ENCODE measurements around the gene PARP3. TPM values are rescaled to one million over a fixed set of nuclear protein-coding genes. Genes with fewer than 3 reads are reported as not detected.
A peak's percentile ranks its signal among the peaks of the same experiment; 100 is the strongest.

The PARP3 gene
- polyA plus RNA-seq, 6 donors from 2014 or later: 3.5 to 8.4 (median 4.5) TPM

DNA sequence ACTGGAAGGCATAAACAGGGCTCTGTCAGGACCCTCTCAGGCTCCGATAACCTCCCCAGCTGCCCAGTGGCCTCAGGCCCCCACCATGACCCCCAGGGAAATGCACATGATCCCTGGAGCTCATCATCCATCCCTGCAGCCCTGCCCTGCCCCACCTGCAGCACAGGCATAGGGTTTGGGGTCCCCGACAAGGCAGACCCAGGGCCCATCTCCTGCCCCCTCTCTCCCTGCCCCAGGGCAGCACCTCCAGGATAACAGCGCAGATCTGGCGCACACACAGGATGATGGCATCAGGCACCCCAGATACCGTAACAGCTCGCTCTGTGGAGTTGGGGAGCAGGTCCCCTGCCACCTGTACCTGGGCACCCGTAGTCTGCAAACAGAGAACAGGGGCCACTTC, 17.5 kb downstream of the PARP3 start:
- H3K27ac Mint-ChIP-seq: no peak overlapping the region
- H3K4me1 Mint-ChIP-seq: peaks cover 0 to 4% (median 4%) of the 10 kb centered on the region in 3 donors
- H3K36me3 Mint-ChIP-seq: peaks cover 0 to 8% of the 10 kb centered on the region in 2 donors
- H3K27me3 Mint-ChIP-seq: peaks cover 0 to 17% (median 9%) of the 10 kb centered on the region in 3 donors
- DNase-seq: no peak
- H3K9me3 Mint-ChIP-seq: no peaks in the 10 kb centered on the region
- H3K4me3 Mint-ChIP-seq: no peak overlapping the region
- ATAC-seq (ENCODE audit: low read depth in 2 of 2): no peak

DNA sequence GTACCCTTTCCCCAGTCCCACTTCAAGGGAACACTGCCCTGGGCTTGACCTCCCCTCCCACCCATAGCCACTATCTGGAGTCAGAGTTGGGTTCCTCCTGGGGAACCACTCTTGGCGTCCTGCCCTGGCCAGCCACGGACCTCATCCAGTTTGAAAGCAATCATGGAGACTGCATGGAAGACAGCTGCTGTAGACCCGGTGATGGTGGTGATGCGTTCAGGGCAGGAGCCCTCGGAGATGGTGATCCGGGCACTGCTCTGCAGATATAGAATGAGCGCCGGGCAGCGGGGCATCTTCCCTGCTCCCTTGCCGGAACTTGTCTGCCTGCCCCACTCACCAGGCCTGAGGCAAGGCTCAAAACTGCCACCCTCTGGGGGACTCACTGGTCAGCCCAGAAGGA, 18.2 kb downstream of the PARP3 start:
- ATAC-seq (ENCODE audit: low read depth in 2 of 2): no peak
- Mint-ChIP-seq H3K4me1 (peaks cover under 1 to 5% (median under 1%) of the 10 kb centered on the region in 3 donors), H3K4me3 (no peak overlapping the region), H3K36me3 (peaks cover 0 to 8% of the 10 kb centered on the region in 2 donors), H3K27ac (peak overlapping the region in 1 of 6 donors; percentile 60), H3K27me3 (peaks cover 0 to 11% (median 10%) of the 10 kb centered on the region in 3 donors), H3K9me3 (no peaks in the 10 kb centered on the region)
- DNase-seq: no peak

DNA sequence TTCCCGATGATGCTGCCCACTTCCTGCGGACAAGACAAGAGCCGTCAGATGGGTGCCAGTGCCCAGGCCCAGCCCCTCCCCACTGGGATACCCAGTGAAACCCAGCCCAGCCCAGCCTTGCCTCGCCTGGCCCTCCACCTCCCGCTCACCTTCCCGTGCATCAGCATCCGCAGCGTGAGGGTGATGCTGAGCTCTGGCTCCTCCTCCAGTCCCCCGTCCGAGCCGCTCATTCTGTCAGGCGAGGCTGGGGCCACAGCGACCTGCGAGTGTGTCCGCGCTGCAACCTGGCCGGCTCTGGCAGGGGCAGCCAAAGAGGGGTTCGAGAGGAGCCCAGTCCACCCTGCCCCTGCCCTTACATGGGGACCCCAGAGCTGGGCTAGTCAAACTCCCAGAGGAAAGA, 18.8 kb downstream of the PARP3 start:
- Mint-ChIP-seq H3K4me3 (no peak overlapping the region), H3K9me3 (no peaks in the 10 kb centered on the region), H3K27me3 (peaks cover 0 to 15% (median 10%) of the 10 kb centered on the region in 3 donors), H3K4me1 (peaks cover 0 to 11% (median 7%) of the 10 kb centered on the region in 3 donors), H3K36me3 (peaks cover 0 to 8% of the 10 kb centered on the region in 2 donors), H3K27ac (no peak overlapping the region)
- DNase-seq (no peak), ATAC-seq (ENCODE audit: low read depth in 2 of 2) (no peak)

DNA sequence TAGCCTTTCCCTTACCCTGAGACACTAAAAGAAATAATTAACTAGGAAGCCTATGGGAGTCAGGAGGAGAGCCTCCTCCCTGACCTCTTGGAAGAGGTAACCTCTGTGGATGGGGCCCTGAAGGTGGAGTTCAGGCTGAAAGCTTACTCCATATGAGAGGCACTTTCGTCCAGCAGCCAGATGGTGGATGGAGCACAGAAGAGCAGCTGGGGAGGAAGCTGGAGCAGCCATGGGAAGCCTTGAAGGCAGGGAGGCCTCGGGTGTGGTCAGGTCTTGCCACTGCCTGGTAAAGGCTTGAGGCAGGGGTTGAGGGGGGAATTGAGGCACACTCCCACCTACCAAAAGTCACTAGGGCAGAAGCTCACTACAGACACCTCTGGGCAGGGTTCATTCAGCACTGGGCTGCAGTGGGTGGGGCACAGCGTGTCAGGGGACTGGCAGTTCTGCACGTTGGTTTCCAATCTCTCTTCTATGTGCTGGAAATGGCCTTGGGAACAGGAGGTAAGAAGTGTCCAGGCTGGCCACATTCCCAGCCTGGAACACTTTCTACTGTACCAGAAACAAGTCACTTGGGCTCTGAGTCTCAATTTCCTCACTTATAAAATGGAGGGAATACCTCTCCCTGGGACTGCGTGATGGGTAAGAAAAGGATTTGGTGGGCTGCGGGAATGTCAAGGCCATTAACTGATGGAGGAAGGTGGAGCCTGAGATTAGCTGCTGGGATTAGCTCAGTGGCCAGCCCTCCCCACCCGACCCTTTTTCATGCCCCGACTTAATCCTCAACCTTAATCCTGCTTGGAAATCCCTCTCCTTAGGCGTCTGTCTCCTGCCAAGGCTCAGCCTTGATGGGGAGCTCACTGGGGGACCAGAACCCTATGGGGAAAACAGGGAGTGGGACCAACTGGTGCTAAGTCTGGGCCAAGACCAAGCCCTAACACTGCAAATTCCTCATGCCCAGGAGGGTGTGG, 19.7 kb downstream of the PARP3 start:
- Mint-ChIP-seq H3K27me3 (peaks cover 0 to 15% (median 10%) of the 10 kb centered on the region in 3 donors), H3K4me3 (peak overlapping the region in 2 of 8 donors; percentile 10 to 30), H3K4me1 (peaks cover 7 to 15% (median 8%) of the 10 kb centered on the region in 3 donors), H3K9me3 (no peaks in the 10 kb centered on the region), H3K36me3 (peaks cover 0 to 8% of the 10 kb centered on the region in 2 donors), H3K27ac (no peak overlapping the region)
- DNase-seq: no peak
- ATAC-seq (ENCODE audit: low read depth in 2 of 2): no peak

DNA sequence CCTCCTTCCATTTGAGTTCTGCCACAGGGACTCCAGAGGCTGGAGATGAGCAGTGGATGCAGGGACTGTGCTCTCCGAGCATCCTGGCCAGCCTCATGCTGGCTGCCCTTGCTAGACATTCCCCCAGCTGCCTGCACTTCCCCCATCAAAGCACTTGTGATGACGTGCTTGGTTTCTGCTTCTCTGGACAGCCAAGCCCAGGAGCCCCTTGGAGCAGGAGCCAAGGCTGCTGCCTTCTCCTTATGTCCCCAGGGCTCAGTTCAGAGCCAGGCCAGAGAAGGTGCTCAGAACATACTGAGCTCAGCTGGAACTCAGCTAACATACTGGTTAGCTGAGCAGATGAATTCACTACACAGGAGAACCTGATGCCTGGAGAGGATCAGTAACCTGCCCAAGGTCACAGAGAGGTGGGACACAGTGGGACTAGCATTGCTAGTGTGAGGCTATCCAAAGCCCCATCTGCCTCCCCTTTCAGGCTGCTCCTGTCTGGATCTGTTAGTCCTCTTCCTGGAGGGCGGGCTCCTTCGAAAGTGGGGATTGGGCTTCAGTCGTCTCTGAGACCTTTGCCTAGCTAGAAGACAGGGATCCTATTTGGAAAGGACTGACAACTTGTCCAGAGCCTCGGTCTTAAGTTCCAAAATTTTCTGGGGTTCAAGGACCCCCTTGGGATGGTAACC, 20.8 kb downstream of the PARP3 start:
- H3K27me3 Mint-ChIP-seq: peaks cover 0 to 15% (median 10%) of the 10 kb centered on the region in 3 donors
- H3K9me3 Mint-ChIP-seq: no peaks in the 10 kb centered on the region
- DNase-seq (no peak), ATAC-seq (ENCODE audit: low read depth in 2 of 2) (no peak)
- H3K4me1 Mint-ChIP-seq: peaks cover 7 to 17% (median 12%) of the 10 kb centered on the region in 3 donors
- H3K36me3 Mint-ChIP-seq: peaks cover 0 to 7% of the 10 kb centered on the region in 2 donors
- peak overlapping the region in 1 of 8 donors; percentile 49 for H3K4me3 Mint-ChIP-seq
- H3K27ac Mint-ChIP-seq: no peak overlapping the region

DNA sequence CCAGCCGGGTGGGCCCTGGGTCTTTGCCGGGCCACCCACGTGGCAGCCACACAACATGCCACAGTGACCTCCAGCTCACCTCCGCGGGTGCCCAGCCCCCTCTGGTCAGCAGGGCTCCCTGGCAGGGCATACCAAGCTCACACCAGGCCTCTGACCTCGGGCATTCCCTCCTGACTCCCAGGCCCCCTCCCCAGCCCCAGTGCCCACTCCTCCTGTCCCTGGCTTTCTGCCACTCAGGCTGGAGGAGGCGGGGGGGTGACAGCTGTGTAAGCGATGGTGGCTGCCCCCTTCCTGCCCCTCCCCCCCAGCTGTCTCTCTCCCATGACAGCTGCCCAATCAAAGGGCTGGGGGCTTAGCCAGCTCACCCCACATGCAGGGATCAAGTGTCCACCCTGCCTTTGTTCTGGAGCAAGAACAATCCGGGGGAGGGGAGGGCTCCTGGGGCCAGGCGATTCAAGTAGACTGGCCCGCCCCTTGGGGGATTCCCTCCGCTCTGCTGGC, 21.8 kb downstream of the PARP3 start:
- H3K9me3 Mint-ChIP-seq: no peaks in the 10 kb centered on the region
- peaks cover 0 to 15% (median 10%) of the 10 kb centered on the region in 3 donors for H3K27me3 Mint-ChIP-seq
- peaks cover 14 to 19% (median 15%) of the 10 kb centered on the region in 3 donors for H3K4me1 Mint-ChIP-seq
- H3K36me3 Mint-ChIP-seq: no peaks in the 10 kb centered on the region
- ATAC-seq (ENCODE audit: low read depth in 2 of 2) (no peak), DNase-seq (no peak)
- no peak overlapping the region for H3K27ac Mint-ChIP-seq
- H3K4me3 Mint-ChIP-seq: no peak overlapping the region

DNA sequence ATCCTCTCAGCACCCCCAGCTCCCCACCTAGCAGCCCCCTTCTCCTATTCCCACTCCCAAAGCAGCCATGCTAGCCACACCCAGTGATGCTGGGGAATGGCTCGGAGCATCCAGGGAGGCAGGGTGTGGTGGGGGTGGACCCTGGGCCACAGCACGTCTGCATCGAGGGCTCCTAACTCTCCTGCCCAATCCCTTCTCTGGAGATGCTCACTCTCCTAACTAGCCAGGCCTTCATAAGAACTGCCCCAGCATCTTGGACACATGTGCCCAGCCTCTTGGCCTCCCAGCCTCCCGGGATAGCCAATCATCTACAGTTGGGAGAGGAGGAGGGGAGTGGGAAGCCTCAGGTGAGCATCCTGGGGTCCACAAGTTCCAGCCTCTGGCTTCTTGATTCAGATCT, 22.4 kb downstream of the PARP3 start:
- no peaks in the 10 kb centered on the region for H3K36me3 Mint-ChIP-seq
- H3K4me3 Mint-ChIP-seq: peak overlapping the region in 2 of 8 donors; percentile 35 to 76
- DNase-seq: no peak
- H3K9me3 Mint-ChIP-seq: no peaks in the 10 kb centered on the region
- no peak for ATAC-seq (ENCODE audit: low read depth in 2 of 2)
- peak overlapping the region in 1 of 6 donors; percentile 22 for H3K27ac Mint-ChIP-seq
- peaks cover 0 to 15% (median 10%) of the 10 kb centered on the region in 3 donors for H3K27me3 Mint-ChIP-seq
- peaks cover 16 to 19% (median 18%) of the 10 kb centered on the region in 3 donors for H3K4me1 Mint-ChIP-seq

DNA sequence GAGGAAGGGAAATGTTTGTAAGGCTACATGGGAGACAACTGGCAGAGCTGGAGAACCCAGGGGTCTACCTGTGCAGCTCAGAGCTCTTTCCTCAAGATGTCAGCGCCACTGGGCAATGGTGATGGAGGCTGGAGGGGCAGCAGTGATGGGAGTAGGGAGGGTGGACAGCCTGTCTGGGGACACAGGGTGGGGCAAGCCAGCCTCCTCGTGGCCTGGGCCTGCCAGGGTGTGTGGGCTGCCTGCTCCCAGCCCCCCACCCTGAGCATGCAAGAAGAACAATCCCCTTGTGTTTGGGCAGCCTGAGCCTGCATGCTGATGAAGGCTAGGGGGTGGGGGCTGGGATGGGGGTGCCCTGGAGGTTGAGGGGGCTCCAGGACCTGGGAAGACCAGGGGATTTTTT, 23.9 kb downstream of the PARP3 start:
- H3K36me3 Mint-ChIP-seq: no peaks in the 10 kb centered on the region
- DNase-seq (no peak), ATAC-seq (ENCODE audit: low read depth in 2 of 2) (no peak)
- no peaks in the 10 kb centered on the region for H3K9me3 Mint-ChIP-seq
- peaks cover 16 to 28% (median 18%) of the 10 kb centered on the region in 3 donors for H3K4me1 Mint-ChIP-seq
- peak overlapping the region; percentile 29 to 90 (median 72) for H3K4me3 Mint-ChIP-seq
- H3K27me3 Mint-ChIP-seq: peaks cover 0 to 15% (median 9%) of the 10 kb centered on the region in 3 donors
- H3K27ac Mint-ChIP-seq: peak overlapping the region in 2 of 6 donors; percentile 67 to 79

DNA sequence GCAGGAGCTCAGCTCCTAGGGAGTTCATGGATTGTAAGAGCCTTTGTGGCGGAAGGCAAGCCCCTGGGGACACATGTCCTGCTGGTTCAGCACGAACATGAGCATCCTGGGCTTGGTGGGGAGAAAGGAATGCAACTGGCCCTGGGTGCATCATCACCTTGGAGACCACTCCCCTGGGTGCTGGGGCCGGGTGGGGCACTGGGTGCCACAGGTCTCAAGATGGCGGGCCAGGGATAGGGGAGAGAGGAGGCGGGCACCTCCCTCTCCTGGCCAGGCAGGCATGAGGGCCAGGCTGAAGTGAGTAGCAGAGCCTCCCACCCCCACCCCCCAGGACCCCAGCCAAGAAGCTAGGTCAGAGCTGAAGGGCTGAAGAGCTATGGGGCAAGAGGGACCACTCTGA, 24.3 kb downstream of the PARP3 start:
- Mint-ChIP-seq H3K9me3 (no peaks in the 10 kb centered on the region), H3K36me3 (no peaks in the 10 kb centered on the region), H3K4me3 (peak overlapping the region; percentile 65 to 90 (median 88)), H3K27ac (peak overlapping the region in 1 of 6 donors; percentile 79), H3K4me1 (peaks cover 16 to 32% (median 18%) of the 10 kb centered on the region in 3 donors), H3K27me3 (peaks cover 0 to 15% (median 4%) of the 10 kb centered on the region in 3 donors)
- no peak for DNase-seq
- no peak for ATAC-seq (ENCODE audit: low read depth in 2 of 2)

DNA sequence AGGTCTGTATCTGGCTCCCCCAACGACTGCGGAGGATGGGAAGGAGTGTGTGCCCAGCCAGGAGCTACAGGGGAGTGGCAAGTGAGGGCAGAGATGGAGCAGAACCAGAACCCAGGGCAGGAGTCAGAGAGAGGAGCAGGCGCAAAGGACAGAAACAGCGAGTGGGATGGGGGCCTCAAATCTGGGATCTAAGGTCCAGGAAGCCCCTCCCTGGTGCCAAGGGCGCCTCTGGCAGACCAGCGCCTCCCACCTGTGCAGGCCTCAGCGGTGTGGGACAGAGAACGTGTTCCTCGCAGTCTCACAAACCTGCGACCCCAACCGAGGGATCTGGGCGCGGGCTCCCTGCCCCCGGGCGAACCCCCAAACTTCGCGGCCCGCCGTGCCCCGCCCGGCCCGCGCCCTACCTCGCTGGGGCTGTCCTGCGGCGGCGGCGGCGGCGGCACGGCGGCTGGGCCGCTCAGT, 24.8 kb downstream of the PARP3 start:
- H3K4me3 Mint-ChIP-seq: peak overlapping the region; percentile 65 to 90 (median 88)

DNA sequence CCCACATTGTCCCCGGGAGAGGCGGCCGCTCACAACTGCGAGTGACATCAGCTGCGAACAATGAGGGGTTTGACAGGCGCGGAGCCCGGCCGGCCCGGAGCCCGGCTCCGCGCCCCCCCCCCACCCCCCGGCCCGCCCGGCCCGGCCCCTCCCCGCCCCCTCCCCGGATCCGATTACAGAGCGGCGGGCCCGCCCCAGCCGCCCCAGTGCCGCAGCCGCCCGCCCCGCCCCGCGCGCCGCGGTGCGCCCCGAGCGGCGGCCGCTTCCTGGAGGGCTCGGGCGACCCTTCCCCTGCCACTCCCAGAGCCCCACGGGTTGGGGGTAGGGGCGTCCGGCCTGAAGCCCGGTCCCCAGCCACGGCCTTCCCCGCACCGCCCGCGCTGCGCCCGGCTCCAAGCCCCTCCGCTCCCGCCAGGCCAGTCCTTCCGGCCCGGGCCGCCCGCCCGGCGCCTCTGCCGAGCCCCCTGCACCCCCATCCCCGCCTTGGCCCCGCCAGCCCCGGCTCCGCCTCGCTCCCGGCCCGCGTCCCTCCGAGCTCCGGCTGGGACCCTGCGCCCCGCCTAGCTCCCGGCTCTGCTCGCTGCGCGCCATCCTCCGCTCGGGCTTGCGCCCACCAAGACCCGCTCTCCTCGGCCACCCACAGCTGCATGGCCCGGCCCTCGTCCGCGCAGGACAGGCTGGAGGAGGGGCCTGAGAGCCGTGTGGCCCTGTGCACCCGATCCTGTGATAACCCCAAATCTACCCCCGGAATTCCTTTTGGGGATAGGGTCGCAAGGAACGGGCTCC, 25.4 kb downstream of the PARP3 start, which contains the start of gene PCBP4:
Gene PCBP4, minus strand, starts transcription at position 71 of the 786 bp plus-strand sequence. CDS start 6,214 bp downstream, outside the sequence.
- ATAC-seq (ENCODE audit: low read depth in 2 of 2): peak; percentile 67 to 76
- H3K4me3 Mint-ChIP-seq: peak within 1 kb of the TSS; percentile 78 to 95 (median 90)
- no peaks in the 10 kb centered on the region for H3K9me3 Mint-ChIP-seq
- peaks cover 0 to 15% (median 0%) of the 10 kb centered on the region in 3 donors for H3K27me3 Mint-ChIP-seq
- peak within 1 kb of the TSS in 1 of 6 donors; percentile 85 for H3K27ac Mint-ChIP-seq
- no peaks in the 10 kb centered on the region for H3K36me3 Mint-ChIP-seq
- peak; percentile 22 for DNase-seq
- H3K4me1 Mint-ChIP-seq: peaks cover 18 to 32% (median 19%) of the 10 kb centered on the region in 3 donors

More for the DNA sequence above, 24.8 kb downstream of the PARP3 start:
- Mint-ChIP-seq H3K9me3 (no peaks in the 10 kb centered on the region), H3K27ac (peak overlapping the region in 1 of 6 donors; percentile 79), H3K27me3 (peaks cover 0 to 15% (median 0%) of the 10 kb centered on the region in 3 donors), H3K4me1 (peaks cover 16 to 32% (median 18%) of the 10 kb centered on the region in 3 donors), H3K36me3 (no peaks in the 10 kb centered on the region)
- peak; percentile 27 for DNase-seq
- ATAC-seq (ENCODE audit: low read depth in 2 of 2): peak; percentile 74 to 75

DNA sequence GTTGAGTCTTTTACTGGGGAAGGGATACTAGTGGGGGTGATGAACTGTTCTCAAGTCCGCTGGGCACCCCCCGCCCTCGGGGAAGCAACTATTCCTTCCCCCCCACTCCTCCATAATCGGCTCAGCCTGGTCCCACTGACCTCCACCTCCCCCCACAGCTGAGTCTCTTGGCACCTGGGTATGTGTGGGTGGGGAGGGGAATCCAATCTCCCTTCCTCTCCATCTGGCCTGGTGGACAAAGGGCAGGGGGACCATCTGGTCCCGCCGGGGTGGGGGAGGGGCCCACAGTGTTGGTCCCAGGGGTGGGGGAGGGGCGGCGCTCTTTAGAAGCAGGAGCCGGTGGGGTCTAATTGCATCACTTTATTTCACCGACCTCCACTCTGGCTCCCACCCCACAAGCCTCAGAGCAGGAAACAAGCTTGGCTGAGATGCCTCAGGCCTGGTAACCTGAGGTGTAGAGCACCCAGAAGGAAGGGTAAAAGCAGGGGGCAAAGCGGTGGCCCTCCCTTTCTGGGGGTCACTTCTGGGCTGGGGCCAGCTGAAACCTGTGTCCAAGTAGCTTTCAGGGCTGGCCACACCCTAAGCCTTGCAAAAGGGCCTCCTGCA, 26.1 kb downstream of the PARP3 start:
- DNase-seq (no peak), ATAC-seq (ENCODE audit: low read depth in 2 of 2) (no peak)
- Mint-ChIP-seq H3K4me1 (peaks cover 18 to 32% (median 22%) of the 10 kb centered on the region in 3 donors), H3K27ac (peak overlapping the region in 1 of 6 donors; percentile 85), H3K4me3 (peak overlapping the region; percentile 70 to 95 (median 90)), H3K27me3 (peaks cover 0 to 15% (median 0%) of the 10 kb centered on the region in 3 donors), H3K36me3 (no peaks in the 10 kb centered on the region), H3K9me3 (no peaks in the 10 kb centered on the region)
